ENCODE results near the gene LIX1L. TPM values are rescaled to one million over a fixed set of nuclear protein-coding genes. Genes with fewer than 3 reads are reported as not detected.

Gene LIX1L
- polyA plus RNA-seq, 1 donor = 12.0 TPM

- peaks cover 2% of the 10 kb centered on the region for H3K9me3 ChIP-seq (ENCODE audit: control insufficient read depth, low read depth, low read length)
- H3K27me3 ChIP-seq (ENCODE audit: control insufficient read depth, insufficient read depth, low read length) = peaks cover 55% of the 10 kb centered on the region
- no peaks in the 10 kb centered on the region for H3K36me3 ChIP-seq (ENCODE audit: control insufficient read depth, insufficient read depth, low read length)
- no CpG with 5 or more reads among the region's 36 CpGs for WGBS (ENCODE audit: insufficient coverage, low lambda C conversion rate)
- DNase-seq = peak in 1 of 2 donors; percentile 29
- H3K27ac ChIP-seq (ENCODE audit: low read length) = peak overlapping the region; percentile 24
- H3K4me3 ChIP-seq (ENCODE audit: low read length) = peak overlapping the region; percentile 65
- peaks cover 34% of the 10 kb centered on the region for H3K4me1 ChIP-seq (ENCODE audit: control insufficient read depth, insufficient read depth, low read length)
These were observed 4.6 kb upstream of the LIX1L start for GRCh38 chr1:145962157-145963102.

GRCh38 chr1:145961425-145962156, 3.8 kb upstream of the LIX1L start:
- no peaks in the 10 kb centered on the region for H3K36me3 ChIP-seq (ENCODE audit: control insufficient read depth, insufficient read depth, low read length)
- no CpG with 5 or more reads among the region's 57 CpGs for WGBS (ENCODE audit: insufficient coverage, low lambda C conversion rate)
- peak overlapping the region; percentile 65 for H3K4me3 ChIP-seq (ENCODE audit: low read length)
- H3K27me3 ChIP-seq (ENCODE audit: control insufficient read depth, insufficient read depth, low read length) = peaks cover 57% of the 10 kb centered on the region
- peak; percentile 23 to 48 for DNase-seq
- no peak overlapping the region for H3K27ac ChIP-seq (ENCODE audit: low read length)
- H3K9me3 ChIP-seq (ENCODE audit: control insufficient read depth, low read depth, low read length) = peaks cover 2% of the 10 kb centered on the region
- peaks cover 34% of the 10 kb centered on the region for H3K4me1 ChIP-seq (ENCODE audit: control insufficient read depth, insufficient read depth, low read length)

- no CpG with 5 or more reads among the region's 22 CpGs for WGBS (ENCODE audit: insufficient coverage, low lambda C conversion rate)
These were observed 3.2 kb upstream of the LIX1L start for GRCh38 chr1:145961109-145961424.

GRCh38 chr1:145960468-145961108, 2.8 kb upstream of the LIX1L start:
- Histone ChIP-seq H3K4me3 (ENCODE audit: low read length) (peak overlapping the region; percentile 65), H3K4me1 (ENCODE audit: control insufficient read depth, insufficient read depth, low read length) (peaks cover 34% of the 10 kb centered on the region), H3K9me3 (ENCODE audit: control insufficient read depth, low read depth, low read length) (peaks cover 2% of the 10 kb centered on the region), H3K36me3 (ENCODE audit: control insufficient read depth, insufficient read depth, low read length) (no peaks in the 10 kb centered on the region), H3K27ac (ENCODE audit: low read length) (peak overlapping the region; percentile 71), H3K27me3 (ENCODE audit: control insufficient read depth, insufficient read depth, low read length) (peaks cover 61% of the 10 kb centered on the region)
- WGBS (ENCODE audit: insufficient coverage, low lambda C conversion rate) = no CpG with 5 or more reads among the region's 44 CpGs
- peak; percentile 43 to 68 for DNase-seq

More at GRCh38 chr1:145961109-145961424, 3.2 kb upstream of the LIX1L start:
- peak overlapping the region; percentile 65 for H3K4me3 ChIP-seq (ENCODE audit: low read length)
- peaks cover 34% of the 10 kb centered on the region for H3K4me1 ChIP-seq (ENCODE audit: control insufficient read depth, insufficient read depth, low read length)
- H3K9me3 ChIP-seq (ENCODE audit: control insufficient read depth, low read depth, low read length) = peaks cover 2% of the 10 kb centered on the region
- H3K27me3 ChIP-seq (ENCODE audit: control insufficient read depth, insufficient read depth, low read length) = peaks cover 59% of the 10 kb centered on the region
- no peak for DNase-seq
- H3K27ac ChIP-seq (ENCODE audit: low read length) = peak overlapping the region; percentile 71
- no peaks in the 10 kb centered on the region for H3K36me3 ChIP-seq (ENCODE audit: control insufficient read depth, insufficient read depth, low read length)

GRCh38 chr1:145959957-145960467, 2.2 kb upstream of the LIX1L start:
- H3K4me1 ChIP-seq (ENCODE audit: control insufficient read depth, insufficient read depth, low read length) = peaks cover 34% of the 10 kb centered on the region
- DNase-seq = no peak
- H3K27ac ChIP-seq (ENCODE audit: low read length) = peak overlapping the region; percentile 71
- no CpG with 5 or more reads among the region's 12 CpGs for WGBS (ENCODE audit: insufficient coverage, low lambda C conversion rate)
- peak overlapping the region; percentile 65 for H3K4me3 ChIP-seq (ENCODE audit: low read length)
- H3K36me3 ChIP-seq (ENCODE audit: control insufficient read depth, insufficient read depth, low read length) = no peaks in the 10 kb centered on the region
- H3K9me3 ChIP-seq (ENCODE audit: control insufficient read depth, low read depth, low read length) = peaks cover 2% of the 10 kb centered on the region
- peaks cover 61% of the 10 kb centered on the region for H3K27me3 ChIP-seq (ENCODE audit: control insufficient read depth, insufficient read depth, low read length)

- no peaks in the 10 kb centered on the region for H3K36me3 ChIP-seq (ENCODE audit: control insufficient read depth, insufficient read depth, low read length)
- H3K27ac ChIP-seq (ENCODE audit: low read length) = no peak overlapping the region
- DNase-seq = no peak
- H3K9me3 ChIP-seq (ENCODE audit: control insufficient read depth, low read depth, low read length) = peaks cover 2% of the 10 kb centered on the region
- H3K4me1 ChIP-seq (ENCODE audit: control insufficient read depth, insufficient read depth, low read length) = peaks cover 34% of the 10 kb centered on the region
- H3K27me3 ChIP-seq (ENCODE audit: control insufficient read depth, insufficient read depth, low read length) = peaks cover 61% of the 10 kb centered on the region
- H3K4me3 ChIP-seq (ENCODE audit: low read length) = no peak overlapping the region
These were observed 1.5 kb upstream of the LIX1L start for GRCh38 chr1:145959333-145959732.

GRCh38 chr1:145958734-145959133, 917 bp upstream of the LIX1L start:
- DNase-seq = no peak
- H3K9me3 ChIP-seq (ENCODE audit: control insufficient read depth, low read depth, low read length) = peaks cover 2% of the 10 kb centered on the region
- peaks cover 58% of the 10 kb centered on the region for H3K27me3 ChIP-seq (ENCODE audit: control insufficient read depth, insufficient read depth, low read length)
- H3K4me3 ChIP-seq (ENCODE audit: low read length) = no peak overlapping the region
- peaks cover 28% of the 10 kb centered on the region for H3K4me1 ChIP-seq (ENCODE audit: control insufficient read depth, insufficient read depth, low read length)
- no peaks in the 10 kb centered on the region for H3K36me3 ChIP-seq (ENCODE audit: control insufficient read depth, insufficient read depth, low read length)
- H3K27ac ChIP-seq (ENCODE audit: low read length) = no peak overlapping the region

- H3K4me1 ChIP-seq (ENCODE audit: control insufficient read depth, insufficient read depth, low read length) = peaks cover 14% of the 10 kb centered on the region
- 100% methylated on average over 2 of the region's 3 CpGs for WGBS (ENCODE audit: insufficient coverage, low lambda C conversion rate)
- peak in 1 of 2 donors; percentile 23 for DNase-seq
These were observed 905 bp downstream of the LIX1L start for GRCh38 chr1:145956781-145957442.

GRCh38 chr1:145956361-145956760, 1.5 kb downstream of the LIX1L start:
- Histone ChIP-seq H3K4me1 (ENCODE audit: control insufficient read depth, insufficient read depth, low read length) (peaks cover 8% of the 10 kb centered on the region), H3K36me3 (ENCODE audit: control insufficient read depth, insufficient read depth, low read length) (no peaks in the 10 kb centered on the region), H3K27me3 (ENCODE audit: control insufficient read depth, insufficient read depth, low read length) (peaks cover 35% of the 10 kb centered on the region), H3K4me3 (ENCODE audit: low read length) (peak overlapping the region; percentile 53), H3K27ac (ENCODE audit: low read length) (peak overlapping the region; percentile 69), H3K9me3 (ENCODE audit: control insufficient read depth, low read depth, low read length) (peaks cover 2% of the 10 kb centered on the region)
- DNase-seq = no peak

More at GRCh38 chr1:145956781-145957442, 905 bp downstream of the LIX1L start:
- H3K9me3 ChIP-seq (ENCODE audit: control insufficient read depth, low read depth, low read length) = peaks cover 2% of the 10 kb centered on the region
- H3K27me3 ChIP-seq (ENCODE audit: control insufficient read depth, insufficient read depth, low read length) = peaks cover 41% of the 10 kb centered on the region
- no peaks in the 10 kb centered on the region for H3K36me3 ChIP-seq (ENCODE audit: control insufficient read depth, insufficient read depth, low read length)
- H3K27ac ChIP-seq (ENCODE audit: low read length) = peak overlapping the region; percentile 69
- peak overlapping the region; percentile 53 for H3K4me3 ChIP-seq (ENCODE audit: low read length)

- WGBS (ENCODE audit: insufficient coverage, low lambda C conversion rate) = no CpG with 5 or more reads among the region's 2 CpGs
- Histone ChIP-seq H3K27ac (ENCODE audit: low read length) (no peak overlapping the region), H3K27me3 (ENCODE audit: control insufficient read depth, insufficient read depth, low read length) (peaks cover 26% of the 10 kb centered on the region), H3K4me3 (ENCODE audit: low read length) (no peak overlapping the region), H3K9me3 (ENCODE audit: control insufficient read depth, low read depth, low read length) (peaks cover 1% of the 10 kb centered on the region), H3K4me1 (ENCODE audit: control insufficient read depth, insufficient read depth, low read length) (no peaks in the 10 kb centered on the region), H3K36me3 (ENCODE audit: control insufficient read depth, insufficient read depth, low read length) (no peaks in the 10 kb centered on the region)
- DNase-seq = no peak
These were observed 2.4 kb downstream of the LIX1L start for GRCh38 chr1:145955436-145955835.

All from large intestine (tissue), 3 donors.